Measurements from ENCODE around the gene VAV2. TPM values are rescaled to one million over a fixed set of nuclear protein-coding genes. Genes with fewer than 3 reads are reported as not detected.
"Not testable (repeated sequence)": the region's sequence is repeated elsewhere in the genome, so short reads cannot be mapped to it uniquely, and the experiment has no call there.

The VAV2 gene
- total RNA-seq, 4 donors from 2014 or later, result 4.7 to 42.2 (median 15.8) TPM

GRCh38 chr9:133926165-133926856 is 65.8 kb downstream of the VAV2 start:
- H3K27me3 ChIP-seq, result no peaks in the 10 kb centered on the region
- no peak overlapping the region for H3K27ac ChIP-seq
- intact Hi-C loops (cut with DNase I; ENCODE audit: low total_unique reads), result no loop called here
- no peaks in the 10 kb centered on the region for H3K4me1 ChIP-seq
- no peak for TF ChIP-seq POLR2A (IDR thresholded peaks at IDR 0.05)
- TF ChIP-seq, protein P1, sequence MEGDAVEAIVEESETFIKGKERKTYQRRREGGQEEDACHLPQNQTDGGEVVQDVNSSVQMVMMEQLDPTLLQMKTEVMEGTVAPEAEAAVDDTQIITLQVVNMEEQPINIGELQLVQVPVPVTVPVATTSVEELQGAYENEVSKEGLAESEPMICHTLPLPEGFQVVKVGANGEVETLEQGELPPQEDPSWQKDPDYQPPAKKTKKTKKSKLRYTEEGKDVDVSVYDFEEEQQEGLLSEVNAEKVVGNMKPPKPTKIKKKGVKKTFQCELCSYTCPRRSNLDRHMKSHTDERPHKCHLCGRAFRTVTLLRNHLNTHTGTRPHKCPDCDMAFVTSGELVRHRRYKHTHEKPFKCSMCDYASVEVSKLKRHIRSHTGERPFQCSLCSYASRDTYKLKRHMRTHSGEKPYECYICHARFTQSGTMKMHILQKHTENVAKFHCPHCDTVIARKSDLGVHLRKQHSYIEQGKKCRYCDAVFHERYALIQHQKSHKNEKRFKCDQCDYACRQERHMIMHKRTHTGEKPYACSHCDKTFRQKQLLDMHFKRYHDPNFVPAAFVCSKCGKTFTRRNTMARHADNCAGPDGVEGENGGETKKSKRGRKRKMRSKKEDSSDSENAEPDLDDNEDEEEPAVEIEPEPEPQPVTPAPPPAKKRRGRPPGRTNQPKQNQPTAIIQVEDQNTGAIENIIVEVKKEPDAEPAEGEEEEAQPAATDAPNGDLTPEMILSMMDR (IDR thresholded peaks at IDR 0.05), result no peak
- no peaks in the 10 kb centered on the region for H3K36me3 ChIP-seq
- no peak for DNase-seq
- no peak overlapping the region for H3K4me3 ChIP-seq
- no peaks in the 10 kb centered on the region for H3K9me3 ChIP-seq

GRCh38 chr9:133924453-133924852 is 67.7 kb downstream of the VAV2 start:
- TF ChIP-seq POLR2A (IDR thresholded peaks at IDR 0.05), result no peak
- TF ChIP-seq, protein P1 (IDR thresholded peaks at IDR 0.05), result no peak
- no peaks in the 10 kb centered on the region for H3K9me3 ChIP-seq
- DNase-seq, result no peak
- no peaks in the 10 kb centered on the region for H3K36me3 ChIP-seq
- no peak overlapping the region for H3K4me3 ChIP-seq
- H3K4me1 ChIP-seq, result no peaks in the 10 kb centered on the region
- H3K27ac ChIP-seq, result no peak overlapping the region
- no peaks in the 10 kb centered on the region for H3K27me3 ChIP-seq
- intact Hi-C loops (cut with DNase I; ENCODE audit: low total_unique reads), result no loop called here

GRCh38 chr9:133923608-133924007 is 68.5 kb downstream of the VAV2 start:
- H3K9me3 ChIP-seq; H3K27me3 ChIP-seq; H3K4me1 ChIP-seq; H3K36me3 ChIP-seq; H3K4me3 ChIP-seq; DNase-seq; intact Hi-C loops (cut with DNase I; ENCODE audit: low total_unique reads); H3K27ac ChIP-seq: not testable (repeated sequence)

DNA sequence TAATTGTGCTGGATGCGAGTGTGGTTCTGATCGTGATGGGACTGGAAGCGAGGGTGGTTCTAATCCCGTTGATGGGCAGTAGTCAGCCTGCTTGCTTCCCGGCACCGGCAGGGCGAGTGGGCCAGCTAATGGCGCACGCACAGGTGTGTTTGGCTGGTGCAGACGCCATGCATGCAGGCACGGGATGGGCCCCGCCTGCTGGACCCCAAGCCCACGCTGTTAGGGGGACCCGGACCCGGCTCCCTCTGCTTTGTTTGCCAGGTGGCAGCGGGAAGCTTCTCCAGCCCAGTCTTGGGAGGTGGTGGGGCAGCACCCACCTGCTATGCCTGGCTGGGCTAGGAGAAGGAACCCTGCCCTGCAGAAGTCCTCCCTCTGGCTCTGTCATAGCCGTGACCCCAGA is 70.3 kb downstream of the VAV2 start:
- no peak for TF ChIP-seq POLR2A (IDR thresholded peaks at IDR 0.05)
- TF ChIP-seq, protein P1 (IDR thresholded peaks at IDR 0.05), result no peak
- Histone ChIP-seq H3K36me3 (no peaks in the 10 kb centered on the region), H3K4me3 (no peak overlapping the region), H3K27me3 (no peaks in the 10 kb centered on the region), H3K4me1 (no peaks in the 10 kb centered on the region), H3K9me3 (no peaks in the 10 kb centered on the region), H3K27ac (no peak overlapping the region)
- no peak for DNase-seq
- intact Hi-C loops (cut with DNase I; ENCODE audit: low total_unique reads), result no loop called here

DNA sequence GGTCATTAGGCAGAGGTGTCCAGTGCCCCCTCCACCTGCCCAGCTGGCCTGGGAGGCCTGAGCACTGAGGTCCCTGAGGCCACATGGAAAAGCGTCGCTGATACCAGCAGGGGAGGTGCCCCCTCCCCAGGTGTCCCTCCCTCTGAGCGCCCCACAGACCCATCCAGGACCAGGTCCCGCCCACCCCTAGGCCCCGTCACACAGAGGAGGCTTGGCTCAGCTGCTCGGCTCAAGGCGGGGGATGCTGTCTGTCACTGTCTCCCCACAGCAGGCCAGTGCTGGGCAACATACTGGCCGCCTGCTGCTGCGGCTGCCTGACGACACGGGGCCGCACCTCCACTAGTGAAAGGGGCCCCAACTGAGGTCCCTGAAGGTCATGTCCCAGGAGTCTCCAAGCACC is 71.7 kb downstream of the VAV2 start:
- Histone ChIP-seq H3K27ac (no peak overlapping the region), H3K4me1 (no peaks in the 10 kb centered on the region), H3K9me3 (no peaks in the 10 kb centered on the region), H3K36me3 (no peaks in the 10 kb centered on the region), H3K4me3 (no peak overlapping the region), H3K27me3 (no peaks in the 10 kb centered on the region)
- TF ChIP-seq, protein P1 (IDR thresholded peaks at IDR 0.05), result no peak
- TF ChIP-seq POLR2A (IDR thresholded peaks at IDR 0.05), result no peak
- DNase-seq, result no peak
- intact Hi-C loops (cut with DNase I; ENCODE audit: low total_unique reads), result no loop called here

Measured in uterus (tissue), 4 donors.